WTC11 (cell line): Measurements from ENCODE around the gene NR1H2. TPM values are rescaled to one million over a fixed set of nuclear protein-coding genes. Genes with fewer than 3 reads are reported as not detected.
A peak's percentile ranks its signal among the peaks of the same experiment; 100 is the strongest.

ENCODE experiments used
- ATAC-seq: fragments of 200-7000 bp; cut with Tn5 transposase; 2 replicates; pipeline ENCODE4 v1.10.0; 2021; ENCODE audit warnings: mild to moderate bottlenecking, moderate library complexity
- CTCF ChIA-PET: fragments of 300-600 bp; sonication (Branson Sonifier 250); formaldehyde crosslinking; loops from one replicate; lab custom pipeline; 2021; ENCODE audit warnings: antibody characterized with exemption; lab: Charles Lee
- POLR2A ChIA-PET: fragments of 350-600 bp; sonication (Branson Sonifier 250); formaldehyde crosslinking; loops from one replicate; lab custom pipeline; 2021; ENCODE audit warnings: antibody characterized with exemption; lab: Charles Lee
- DNase-seq: peaks from one replicate; pipeline ENCODE4 v3.0.0; 2021; ENCODE audit warnings: low spot score
- H3K27ac Mint-ChIP-seq: 2 replicates; pipeline ENCODE4 v1.8.0; 2021; ENCODE audit warnings: mixed read lengths
- H3K27me3 Mint-ChIP-seq: 2 replicates; pipeline ENCODE4 v1.8.0; 2021; ENCODE audit warnings: low read depth, mild to moderate bottlenecking, moderate library complexity, mixed read lengths
- H3K36me3 Mint-ChIP-seq: 2 replicates; pipeline ENCODE4 v1.8.0; 2021; ENCODE audit warnings: mixed read lengths
- H3K4me1 Mint-ChIP-seq: 2 replicates; pipeline ENCODE4 v1.8.0; 2022; ENCODE audit warnings: mixed read lengths
- H3K4me3 Mint-ChIP-seq: 2 replicates; pipeline ENCODE4 v1.8.0; 2021; ENCODE audit warnings: mild to moderate bottlenecking, moderate library complexity, mixed read lengths
- H3K9me3 Mint-ChIP-seq: 2 replicates; pipeline ENCODE4 v1.8.0; 2021; ENCODE audit warnings: mixed read lengths
- CREB1 ChIP-seq: sonication (generic); formaldehyde crosslinking; IDR thresholded peaks from 2 replicates; pipeline ENCODE4 v1.8.0; 2023; ENCODE audit warnings: mild to moderate bottlenecking, missing genetic modification reagents
- E2F5 ChIP-seq: sonication (generic); formaldehyde crosslinking; IDR thresholded peaks from 2 replicates; pipeline ENCODE4 v1.8.1; 2022; ENCODE audit warnings: mild to moderate bottlenecking, moderate library complexity, missing genetic modification reagents
- ELF4 ChIP-seq: sonication (generic); formaldehyde crosslinking; IDR thresholded peaks from 2 replicates; pipeline ENCODE4 v1.8.1; 2022; ENCODE audit warnings: low read depth, mild to moderate bottlenecking, moderate library complexity, missing genetic modification reagents
- ETV6 ChIP-seq: sonication (generic); formaldehyde crosslinking; IDR thresholded peaks from 2 replicates; pipeline ENCODE4 v1.8.1; 2022; ENCODE audit warnings: mild to moderate bottlenecking, missing genetic modification reagents
- FOXK1 ChIP-seq: sonication (generic); formaldehyde crosslinking; IDR thresholded peaks from 2 replicates; pipeline ENCODE4 v1.8.0; 2022; ENCODE audit warnings: mild to moderate bottlenecking, moderate library complexity, missing genetic modification reagents
- FOXP1 ChIP-seq: sonication (generic); formaldehyde crosslinking; IDR thresholded peaks from 2 replicates; pipeline ENCODE4 v1.8.0; 2022; ENCODE audit warnings: missing genetic modification reagents, mild to moderate bottlenecking, moderate library complexity, borderline replicate concordance
- FOXP4 ChIP-seq: sonication (generic); formaldehyde crosslinking; IDR thresholded peaks from 2 replicates; pipeline ENCODE4 v1.8.0; 2022; ENCODE audit warnings: mild to moderate bottlenecking, missing genetic modification reagents
- GABPB1 ChIP-seq: sonication (generic); formaldehyde crosslinking; IDR thresholded peaks from 2 replicates; pipeline ENCODE4 v1.8.1; 2023; ENCODE audit warnings: mild to moderate bottlenecking, missing genetic modification reagents
- GRHL2 ChIP-seq: fragments of 250-450 bp; sonication (Bioruptor Pico); IDR thresholded peaks from 2 replicates; pipeline ENCODE4 v1.8.0; 2022; ENCODE audit warnings: mild to moderate bottlenecking, moderate library complexity; ENCODE audit not compliant: insufficient replicate concordance, severe bottlenecking
- GTF2I ChIP-seq: fragments of 250-450 bp; sonication (Bioruptor Pico); conservative IDR thresholded peaks from 2 replicates; pipeline ENCODE4 v1.4.0; 2021; ENCODE audit warnings: mild to moderate bottlenecking
- IRF2 ChIP-seq: sonication (generic); formaldehyde crosslinking; IDR thresholded peaks from 2 replicates; pipeline ENCODE4 v1.8.0; 2022; ENCODE audit warnings: low read depth, missing genetic modification reagents, borderline replicate concordance
- NFATC4 ChIP-seq: fragments of 250-450 bp; sonication (Bioruptor Pico); IDR thresholded peaks from 2 replicates; pipeline ENCODE4 v1.9.0; 2021; ENCODE audit warnings: mild to moderate bottlenecking
- NFE2L1 ChIP-seq: sonication (generic); formaldehyde crosslinking; IDR thresholded peaks from 2 replicates; pipeline ENCODE4 v1.8.1; 2023; ENCODE audit warnings: missing genetic modification reagents
- NR1H2 ChIP-seq: sonication (generic); formaldehyde crosslinking; IDR thresholded peaks from 2 replicates; pipeline ENCODE4 v1.9.0; 2021; ENCODE audit warnings: mild to moderate bottlenecking, moderate library complexity, missing genetic modification reagents
- OVOL2 ChIP-seq: fragments of 250-450 bp; sonication (Bioruptor Pico); IDR thresholded peaks from 2 replicates; pipeline ENCODE4 v1.9.0; 2021; ENCODE audit warnings: mild to moderate bottlenecking, borderline replicate concordance
- PRDM15 ChIP-seq: sonication (generic); formaldehyde crosslinking; IDR thresholded peaks from 2 replicates; pipeline ENCODE4 v1.8.0; 2022; ENCODE audit warnings: missing genetic modification reagents
- PRRX2 ChIP-seq: fragments of 250-450 bp; sonication (Bioruptor Pico); IDR thresholded peaks from 2 replicates; pipeline ENCODE4 v1.8.0; 2021; ENCODE audit warnings: mild to moderate bottlenecking
- RORB ChIP-seq: fragments of 250-450 bp; sonication (Bioruptor Pico); IDR thresholded peaks from 2 replicates; pipeline ENCODE4 v1.9.0; 2021; ENCODE audit warnings: mild to moderate bottlenecking
- SP1 ChIP-seq: sonication (generic); formaldehyde crosslinking; conservative IDR thresholded peaks from 2 replicates; pipeline ENCODE4 v1.8.1; 2022; ENCODE audit warnings: missing genetic modification reagents
- TP53 ChIP-seq: sonication (generic); formaldehyde crosslinking; IDR thresholded peaks from 2 replicates; pipeline ENCODE4 v1.8.1; 2023; ENCODE audit warnings: mild to moderate bottlenecking, missing genetic modification reagents
- ZNF121 ChIP-seq: sonication (generic); formaldehyde crosslinking; IDR thresholded peaks from 2 replicates; pipeline ENCODE4 v1.8.0; 2023; ENCODE audit warnings: missing genetic modification reagents
- ZNF512 ChIP-seq: sonication (generic); formaldehyde crosslinking; IDR thresholded peaks from 2 replicates; pipeline ENCODE4 v1.8.1; 2022; ENCODE audit warnings: missing genetic modification reagents, borderline replicate concordance
- ZNF671 ChIP-seq: fragments of 250-450 bp; sonication (Bioruptor Pico); IDR thresholded peaks from 2 replicates; pipeline ENCODE4 v1.8.0; 2021; ENCODE audit warnings: mild to moderate bottlenecking
- total RNA-seq: library from RNA; stranded (reverse); gene quantifications from 3 replicates; pipeline ENCODE4 v1.2.3, GENCODE V29; 2021
- TF ChIP-seq, protein P1 (sequence below): fragments of 250-450 bp; sonication (Bioruptor Pico); IDR thresholded peaks from 2 replicates; pipeline ENCODE4 v1.8.0; 2021; ENCODE audit warnings: mild to moderate bottlenecking
- TF ChIP-seq, protein P2 (sequence below): sonication (generic); formaldehyde crosslinking; IDR thresholded peaks from 2 replicates; pipeline ENCODE4 v1.8.0; 2023; ENCODE audit warnings: missing genetic modification reagents

The NR1H2 gene
- total RNA-seq, 1 experiment from 2014 or later: 45.8 TPM

- Mint-ChIP-seq H3K36me3 (peaks cover under 1% of the 10 kb centered on the region; the same call in 1 of the 2 replicates), H3K4me1 (peaks cover 48% of the 10 kb centered on the region)
- TF ChIP-seq, protein P1, sequence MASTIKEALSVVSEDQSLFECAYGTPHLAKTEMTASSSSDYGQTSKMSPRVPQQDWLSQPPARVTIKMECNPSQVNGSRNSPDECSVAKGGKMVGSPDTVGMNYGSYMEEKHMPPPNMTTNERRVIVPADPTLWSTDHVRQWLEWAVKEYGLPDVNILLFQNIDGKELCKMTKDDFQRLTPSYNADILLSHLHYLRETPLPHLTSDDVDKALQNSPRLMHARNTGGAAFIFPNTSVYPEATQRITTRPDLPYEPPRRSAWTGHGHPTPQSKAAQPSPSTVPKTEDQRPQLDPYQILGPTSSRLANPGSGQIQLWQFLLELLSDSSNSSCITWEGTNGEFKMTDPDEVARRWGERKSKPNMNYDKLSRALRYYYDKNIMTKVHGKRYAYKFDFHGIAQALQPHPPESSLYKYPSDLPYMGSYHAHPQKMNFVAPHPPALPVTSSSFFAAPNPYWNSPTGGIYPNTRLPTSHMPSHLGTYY (CRISPR knock-in tag): no peak
- TF ChIP-seq GTF2I (CRISPR knock-in tag) (no peak), FOXP4 (CRISPR knock-in tag) (no peak), ZNF512 (CRISPR knock-in tag) (no peak), IRF2 (CRISPR knock-in tag) (no peak), GABPB1 (no peak), PRDM15 (CRISPR knock-in tag) (no peak), ZNF671 (CRISPR knock-in tag) (no peak), PRRX2 (CRISPR knock-in tag) (no peak), GRHL2 (CRISPR knock-in tag) (no peak), TP53 (CRISPR knock-in tag) (no peak), OVOL2 (no peak)
Measured at GRCh38 chr19:50328873-50329145, 47.4 kb upstream of the NR1H2 start.

GRCh38 chr19:50329146-50329925 is 46.9 kb upstream of the NR1H2 start, which contains the start of gene KCNC3:
KCNC3 (minus strand) TSS chr19:50329377; CDS start chr19:50329082, 295 bp downstream.
- CTCF ChIA-PET: interaction anchor here (0.6 to 3.3 kb wide), 43 partner anchors 13 to 415 kb away, joined by 3 to 58 read pairs (median 5); partner anchors contain the start of genes JOSD2 and MYH14
- Mint-ChIP-seq H3K27ac (peak within 1 kb of the TSS; percentile 98), H3K36me3 (no peaks in the 10 kb centered on the region), H3K9me3 (no peaks in the 10 kb centered on the region), H3K4me3 (peak within 1 kb of the TSS; percentile 85), H3K4me1 (peaks cover 49% of the 10 kb centered on the region), H3K27me3 (peaks cover 38% of the 10 kb centered on the region)
- POLR2A ChIA-PET: interaction anchor here (0.6 to 2.1 kb wide), 14 partner anchors 10 to 394 kb away, joined by 3 to 20 read pairs (median 3); partner anchors contain the start of gene MYH14
- ATAC-seq (peak; percentile 62), DNase-seq (peak; percentile 100)
- TF ChIP-seq NFE2L1 (CRISPR knock-in tag) (0 out of 2 replicates have a peak, but pooled peaks have one; percentile 8), PRRX2 (CRISPR knock-in tag) (0 out of 2 replicates have a peak, but pooled peaks have one; percentile 24), CREB1 (CRISPR knock-in tag) (peak; percentile 22; the same call in 1 of the 2 replicates), ETV6 (peak; percentile 46; the same call in 1 of the 2 replicates), ZNF121 (peak; percentile 63; the same call in 1 of the 2 replicates), SP1 (CRISPR knock-in tag) (peak; percentile 59), ELF4 (CRISPR knock-in tag) (no peak), E2F5 (CRISPR knock-in tag) (0 out of 2 replicates have a peak, but pooled peaks have one; percentile 51), NFATC4 (peak; percentile 55; the same call in 1 of the 2 replicates), NR1H2 (CRISPR knock-in tag) (no peak), FOXK1 (0 out of 2 replicates have a peak, but pooled peaks have one; percentile 19), RORB (CRISPR knock-in tag) (no peak), FOXP1 (peak; percentile 17; the same call in 1 of the 2 replicates)
- TF ChIP-seq, protein P2, sequence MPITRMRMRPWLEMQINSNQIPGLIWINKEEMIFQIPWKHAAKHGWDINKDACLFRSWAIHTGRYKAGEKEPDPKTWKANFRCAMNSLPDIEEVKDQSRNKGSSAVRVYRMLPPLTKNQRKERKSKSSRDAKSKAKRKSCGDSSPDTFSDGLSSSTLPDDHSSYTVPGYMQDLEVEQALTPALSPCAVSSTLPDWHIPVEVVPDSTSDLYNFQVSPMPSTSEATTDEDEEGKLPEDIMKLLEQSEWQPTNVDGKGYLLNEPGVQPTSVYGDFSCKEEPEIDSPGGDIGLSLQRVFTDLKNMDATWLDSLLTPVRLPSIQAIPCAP (CRISPR knock-in tag): 0 out of 2 replicates have a peak, but pooled peaks have one; percentile 25

More at GRCh38 chr19:50328873-50329145, 47.4 kb upstream of the NR1H2 start:
- CTCF ChIA-PET: interaction anchor here (0.6 to 3.3 kb wide), 42 partner anchors 13 to 414 kb away, joined by 3 to 58 read pairs (median 5); partner anchors contain the start of genes JOSD2 and MYH14
- POLR2A ChIA-PET: interaction anchor here (0.6 to 2.1 kb wide), 14 partner anchors 10 to 393 kb away, joined by 3 to 20 read pairs (median 3); partner anchors contain the start of gene MYH14
- Mint-ChIP-seq H3K27me3 (peaks cover 35% of the 10 kb centered on the region), H3K4me3 (no peak overlapping the region), H3K9me3 (no peaks in the 10 kb centered on the region), H3K27ac (no peak overlapping the region)
- no peak for DNase-seq
- ATAC-seq: no peak
